Peyer's patch (tissue), 4 donors: ENCODE results near the gene ITPKB. TPM values are rescaled to one million over a fixed set of nuclear protein-coding genes. Genes with fewer than 3 reads are reported as not detected.

Experiments
- DNase-seq, 3 donors: peaks; one replicate each; pipeline ENCODE4 v3.0.0-alpha.2; 2017 to 2019
- H3K27ac ChIP-seq, 4 donors: fragments of 200-600 bp; sonication (generic); one replicate each; pipeline ENCODE4 v1.5.1; 2016 to 2019
- H3K27me3 ChIP-seq, 2 donors: fragments of 200-600 bp; sonication (generic); one replicate each; pipeline ENCODE4 v1.5.1; 2019
- H3K36me3 ChIP-seq, 3 donors: fragments of 200-600 bp; sonication (generic); one replicate each; pipeline ENCODE4 v1.5.1; 2016 to 2019
- H3K4me1 ChIP-seq, 4 donors: fragments of 200-600 bp; sonication (generic); one replicate each; pipeline ENCODE4 v1.5.1; 2016 to 2019
- H3K4me3 ChIP-seq, 4 donors: fragments of 200-600 bp; sonication (generic); 1 replicate in 3 of 4; 2 replicates in 1 of 4; pipeline ENCODE4 v1.5.1; 2016 to 2019; ENCODE audit warnings: mild to moderate bottlenecking in 1 of 4
- H3K9me3 ChIP-seq, 4 donors: fragments of 200-600 bp; sonication (generic); one replicate each; pipeline ENCODE4 v1.5.1; 2016 to 2019; ENCODE audit warnings: mild to moderate bottlenecking in 1 of 4
- CTCF ChIP-seq, 6 experiments: fragments of 450-650 bp in 4 of 6; fragments of 200-600 bp in 2 of 6; sonication (generic) in 1 of 6; IDR thresholded peaks; one replicate each; pipeline ENCODE4 v1.5.1; 2017 to 2019; ENCODE audit warnings: antibody characterized with exemption in 6 of 6, mild to moderate bottlenecking in 3 of 6, moderate library complexity in 1 of 6
- POLR2A ChIP-seq, 2 donors: fragments of 450-650 bp; IDR thresholded peaks; one replicate each; pipeline ENCODE4 v1.5.1; 2017; ENCODE audit warnings: antibody characterized with exemption in 2 of 2, mild to moderate bottlenecking in 2 of 2, moderate library complexity in 2 of 2
- total RNA-seq, 4 donors: library from RNA; depleted of rRNA; stranded (reverse); fragments of >200 nt; gene quantifications; one replicate each; pipeline ENCODE4 v1.1.0, GENCODE V29; 2016

Gene ITPKB
- total RNA-seq, 4 donors from 2014 or later: 9.5 to 36.3 (median 23.0) TPM

GRCh38 chr1:226675715-226676357 lies 63.2 kb downstream of the ITPKB start:
- Histone ChIP-seq H3K9me3 (no peaks in the 10 kb centered on the region), H3K27me3 (no peaks in the 10 kb centered on the region), H3K4me3 (no peak overlapping the region), H3K4me1 (peaks cover 0 to 70% (median 52%) of the 10 kb centered on the region in 4 donors), H3K27ac (peak overlapping the region; percentile 80 to 87 (median 84)), H3K36me3 (no peaks in the 10 kb centered on the region)
- peak in 1 of 3 donors; percentile 49 for DNase-seq
- no peak for TF ChIP-seq CTCF (IDR thresholded peaks at IDR 0.05)
- TF ChIP-seq POLR2A (IDR thresholded peaks at IDR 0.05): no peak

DNA sequence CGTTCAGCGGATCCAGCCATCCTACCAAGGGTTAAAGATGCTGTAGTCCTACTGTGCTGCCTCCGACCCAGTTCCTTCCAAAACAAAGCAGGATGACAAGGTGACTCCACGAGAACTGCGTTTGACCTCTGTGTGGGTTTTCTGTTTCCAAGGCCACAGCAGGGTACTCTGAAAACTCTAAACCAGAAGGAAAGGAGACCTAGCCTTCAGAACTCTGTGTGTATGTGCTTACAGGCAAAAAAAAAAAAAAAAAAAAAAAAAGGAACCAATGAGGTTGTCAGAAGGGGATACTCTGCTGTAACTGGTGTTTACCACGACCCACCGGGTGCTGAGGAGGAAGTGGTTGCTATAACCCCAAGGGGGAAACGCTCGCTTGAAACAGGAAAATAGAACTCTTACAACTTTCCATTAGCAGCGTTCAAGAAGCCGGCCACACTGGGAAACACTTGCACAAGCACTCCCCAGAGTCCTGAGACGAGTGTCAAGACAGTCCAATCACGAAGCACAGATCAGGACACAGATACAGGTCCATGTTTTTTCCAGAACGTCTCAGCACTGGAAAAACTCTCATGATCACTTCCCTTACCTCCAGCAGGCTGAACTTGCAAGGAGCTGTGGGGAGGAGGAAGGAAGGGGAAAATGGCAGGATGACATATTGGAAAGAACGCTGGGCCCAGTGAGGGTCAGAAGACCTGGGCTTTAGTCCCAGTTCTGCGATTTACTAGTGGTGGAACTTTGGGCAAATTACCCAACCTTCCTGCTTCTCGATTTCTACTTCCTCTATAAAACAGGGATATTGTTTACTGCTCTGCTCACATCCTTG lies 64.0 kb downstream of the ITPKB start:
- Histone ChIP-seq H3K36me3 (no peaks in the 10 kb centered on the region), H3K4me1 (peaks cover 0 to 66% (median 49%) of the 10 kb centered on the region in 4 donors), H3K27ac (peak overlapping the region; percentile 80 to 87 (median 84)), H3K4me3 (peak overlapping the region in 1 of 4 donors; percentile 16), H3K27me3 (no peaks in the 10 kb centered on the region), H3K9me3 (no peaks in the 10 kb centered on the region)
- TF ChIP-seq POLR2A (IDR thresholded peaks at IDR 0.05) (no peak), CTCF (IDR thresholded peaks at IDR 0.05) (no peak)
- peak in 2 of 3 donors; percentile 88 to 94 for DNase-seq

DNA sequence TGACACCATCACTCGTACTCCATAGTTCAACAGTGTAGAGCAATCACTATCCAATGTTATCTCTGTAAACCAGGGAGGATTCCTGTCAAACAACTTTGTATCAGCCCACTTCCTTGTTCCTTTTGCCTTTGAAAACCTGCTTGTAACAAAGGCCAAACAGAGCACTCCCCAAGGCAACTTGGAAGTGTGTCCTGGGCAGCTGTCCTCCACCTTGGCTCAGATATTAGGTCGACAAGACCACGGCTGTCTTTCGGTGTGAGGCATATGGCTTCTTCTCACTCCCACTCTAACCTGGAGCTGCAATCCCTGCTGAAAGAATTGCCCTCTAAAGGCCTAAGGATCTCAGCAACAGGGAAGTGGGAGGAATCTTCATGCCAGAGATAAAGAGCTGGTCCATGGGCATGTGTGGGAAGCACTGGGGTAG lies 66.7 kb downstream of the ITPKB start:
- TF ChIP-seq POLR2A (IDR thresholded peaks at IDR 0.05) (no peak), CTCF (IDR thresholded peaks at IDR 0.05) (no peak)
- Histone ChIP-seq H3K36me3 (no peaks in the 10 kb centered on the region), H3K4me1 (peaks cover 0 to 46% (median 27%) of the 10 kb centered on the region in 4 donors), H3K27me3 (no peaks in the 10 kb centered on the region), H3K27ac (peak overlapping the region; percentile 48 to 87 (median 70)), H3K9me3 (no peaks in the 10 kb centered on the region), H3K4me3 (no peak overlapping the region)
- DNase-seq: peak in 1 of 3 donors; percentile 42

DNA sequence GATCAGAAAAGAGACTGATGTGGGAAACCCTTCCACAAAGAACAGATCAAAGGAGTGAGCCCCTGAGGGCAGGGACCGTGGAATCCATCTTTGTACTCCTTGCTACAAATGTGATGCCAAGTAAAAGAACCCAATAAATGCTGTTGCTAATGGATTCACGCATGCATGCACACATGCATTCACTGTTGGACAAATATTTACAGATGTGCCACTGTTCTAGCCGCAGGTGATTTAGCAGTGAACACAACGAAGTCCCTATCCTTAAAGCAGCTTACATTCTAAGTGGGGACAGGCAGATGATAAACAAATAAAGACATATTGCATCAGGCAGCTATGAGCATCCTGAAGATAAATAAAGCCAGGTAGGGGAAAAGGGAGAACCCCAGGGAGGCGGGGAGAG lies 67.8 kb downstream of the ITPKB start:
- TF ChIP-seq CTCF (IDR thresholded peaks at IDR 0.05) (no peak), POLR2A (IDR thresholded peaks at IDR 0.05) (no peak)
- H3K4me1 ChIP-seq: peaks cover 0 to 43% (median 18%) of the 10 kb centered on the region in 4 donors
- H3K4me3 ChIP-seq: no peak overlapping the region
- peak overlapping the region in 2 of 4 donors; percentile 5 to 48 for H3K27ac ChIP-seq
- DNase-seq: peak in 1 of 3 donors; percentile 28
- no peaks in the 10 kb centered on the region for H3K9me3 ChIP-seq
- no peaks in the 10 kb centered on the region for H3K27me3 ChIP-seq
- no peaks in the 10 kb centered on the region for H3K36me3 ChIP-seq

- Histone ChIP-seq H3K27me3 (no peaks in the 10 kb centered on the region), H3K4me3 (no peak overlapping the region), H3K27ac (no peak overlapping the region), H3K4me1 (peaks cover 0 to 43% (median 16%) of the 10 kb centered on the region in 4 donors), H3K9me3 (no peaks in the 10 kb centered on the region), H3K36me3 (no peaks in the 10 kb centered on the region)
- TF ChIP-seq POLR2A (IDR thresholded peaks at IDR 0.05) (no peak), CTCF (IDR thresholded peaks at IDR 0.05) (no peak)
- no peak for DNase-seq
These were observed 69.0 kb downstream of the ITPKB start for GRCh38 chr1:226670073-226670472.
